Upper lobe of right lung (tissue), 1 donor: ENCODE data around the gene NEK10. TPM values are rescaled to one million over a fixed set of nuclear protein-coding genes. Genes with fewer than 3 reads are reported as not detected.

Experiments
- ATAC-seq: fragments of 200-7000 bp; cut with Tn5 transposase; one replicate; pipeline ENCODE4 v1.9.1; 2020; ENCODE audit warnings: mild to moderate bottlenecking, moderate library complexity
- DNase-seq: peaks from one replicate; pipeline ENCODE4 v3.0.0-alpha.2; 2020
- H3K27ac ChIP-seq: fragments of 200-600 bp; one replicate; pipeline ENCODE4 v1.8.0; 2022
- H3K27me3 ChIP-seq: fragments of 200-600 bp; one replicate; pipeline ENCODE4 v1.8.0; 2022; ENCODE audit warnings: mild to moderate bottlenecking
- H3K36me3 ChIP-seq: fragments of 200-600 bp; one replicate; pipeline ENCODE4 v1.8.0; 2022
- H3K4me1 ChIP-seq: fragments of 200-600 bp; one replicate; pipeline ENCODE4 v1.8.0; 2022
- H3K4me3 ChIP-seq: fragments of 200-600 bp; one replicate; pipeline ENCODE4 v1.8.0; 2022; ENCODE audit warnings: mild to moderate bottlenecking
- H3K9me3 ChIP-seq: fragments of 200-600 bp; one replicate; pipeline ENCODE4 v1.8.0; 2022
- CTCF ChIP-seq: fragments of 200-600 bp; IDR thresholded peaks from one replicate; pipeline ENCODE4 v1.8.0; 2022; ENCODE audit warnings: antibody characterized with exemption
- intact Hi-C: fragments of 100-400 bp; cut with DNase I; formaldehyde crosslinking; loops from one replicate; pipeline ENCODE4 v1.11.0; 2022
- total RNA-seq: library from RNA; stranded (reverse); fragmentation: NEBNext Ultra II Directional; extraction: Animal tissue kit (Norgen Biotek cat#: 25700); gene quantifications from one replicate; pipeline ENCODE4 v1.2.1, GENCODE V29; 2021
- donor health status: DM: no; HTN: yes; CAD: no; lungs with severe emphysema.

NEK10 gene
- total RNA-seq, 1 donor from 2014 or later, result 0.49 TPM

GRCh38 chr3:27127195-27127594 is 242.0 kb downstream of the NEK10 start:
- no peak overlapping the region for H3K27ac ChIP-seq
- H3K36me3 ChIP-seq, result no peaks in the 10 kb centered on the region
- DNase-seq, result no peak
- H3K4me3 ChIP-seq, result no peak overlapping the region
- no peak for ATAC-seq
- intact Hi-C loops, result no loop called here
- no peaks in the 10 kb centered on the region for H3K27me3 ChIP-seq
- no peaks in the 10 kb centered on the region for H3K9me3 ChIP-seq
- no peak for TF ChIP-seq CTCF
- no peaks in the 10 kb centered on the region for H3K4me1 ChIP-seq

DNA sequence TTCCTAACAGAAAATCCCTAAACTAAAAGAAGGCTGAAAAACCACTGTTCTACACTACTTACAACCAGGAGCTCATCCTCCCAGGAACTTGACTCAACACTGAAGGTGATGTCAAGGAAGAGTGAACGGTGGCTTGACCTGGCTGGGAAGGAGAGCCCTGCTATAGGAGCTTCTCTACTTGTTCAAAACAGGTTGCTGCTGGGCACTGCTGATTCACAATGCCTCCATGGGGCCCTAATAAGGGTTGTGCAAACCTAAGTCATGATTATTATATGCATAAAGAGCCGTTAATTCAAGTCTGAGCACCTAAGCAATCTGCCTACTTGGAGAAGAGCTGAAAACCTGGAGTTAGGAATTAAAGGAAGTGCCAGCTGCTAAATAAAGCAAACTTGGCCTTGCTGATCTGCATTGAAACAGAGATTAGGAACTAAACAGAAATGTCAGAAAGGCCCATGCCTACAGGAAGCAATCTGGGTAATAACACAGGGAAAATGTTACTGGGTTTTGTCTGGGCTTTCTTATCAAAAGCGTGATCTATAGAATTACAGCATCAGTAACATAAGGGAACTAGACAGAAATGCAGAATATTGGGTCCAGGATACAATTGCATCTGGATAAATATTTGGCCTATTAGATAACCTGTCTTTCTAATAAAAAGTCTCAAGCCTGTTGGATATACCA is 243.2 kb downstream of the NEK10 start:
- intact Hi-C loops, result no loop called here
- H3K9me3 ChIP-seq, result no peaks in the 10 kb centered on the region

GRCh38 chr3:27119639-27120038 is 249.5 kb downstream of the NEK10 start:
- H3K27me3 ChIP-seq, result no peaks in the 10 kb centered on the region
- H3K9me3 ChIP-seq, result no peaks in the 10 kb centered on the region
- no peak for ATAC-seq
- H3K4me3 ChIP-seq, result no peak overlapping the region
- no peaks in the 10 kb centered on the region for H3K36me3 ChIP-seq
- H3K4me1 ChIP-seq, result no peaks in the 10 kb centered on the region
- H3K27ac ChIP-seq, result no peak overlapping the region
- no peak for TF ChIP-seq CTCF
- no peak for DNase-seq
- intact Hi-C loops, result no loop called here

More for the DNA sequence above, 243.2 kb downstream of the NEK10 start:
- H3K4me1 ChIP-seq, result no peaks in the 10 kb centered on the region
- H3K4me3 ChIP-seq, result no peak overlapping the region
- DNase-seq (no peak), ATAC-seq (no peak)
- H3K36me3 ChIP-seq, result no peaks in the 10 kb centered on the region
- no peak overlapping the region for H3K27ac ChIP-seq
- no peaks in the 10 kb centered on the region for H3K27me3 ChIP-seq
- TF ChIP-seq CTCF, result no peak

- H3K4me1 ChIP-seq, result no peaks in the 10 kb centered on the region
- H3K36me3 ChIP-seq, result no peaks in the 10 kb centered on the region
- DNase-seq (no peak), ATAC-seq (no peak)
- H3K4me3 ChIP-seq, result no peak overlapping the region
- H3K27me3 ChIP-seq, result no peaks in the 10 kb centered on the region
- no peaks in the 10 kb centered on the region for H3K9me3 ChIP-seq
- no peak for TF ChIP-seq CTCF
- H3K27ac ChIP-seq, result no peak overlapping the region
- intact Hi-C loops, result no loop called here
Observed at GRCh38 chr3:27115352-27115751, 253.8 kb downstream of the NEK10 start.

DNA sequence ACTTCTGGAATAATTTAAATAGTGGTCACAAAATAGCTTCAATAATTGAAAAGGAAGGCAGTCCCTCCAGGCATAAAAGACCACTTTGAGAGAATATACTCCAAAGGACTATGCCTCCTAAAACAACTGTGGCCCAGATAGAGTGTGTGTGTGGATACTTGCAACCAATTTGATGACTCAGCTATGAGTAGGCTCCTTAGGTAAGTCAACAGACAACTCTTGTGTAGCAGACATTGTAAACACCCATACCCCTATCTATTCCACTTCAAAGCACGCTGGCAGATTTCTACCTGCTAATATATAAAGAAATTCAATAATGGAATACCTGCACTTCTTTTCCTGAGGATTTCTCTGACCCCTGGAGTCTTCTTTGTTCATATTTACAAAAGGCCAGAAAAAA is 254.5 kb downstream of the NEK10 start:
- DNase-seq (no peak), ATAC-seq (no peak)
- Histone ChIP-seq H3K27ac (no peak overlapping the region), H3K36me3 (no peaks in the 10 kb centered on the region), H3K9me3 (no peaks in the 10 kb centered on the region), H3K27me3 (no peaks in the 10 kb centered on the region), H3K4me3 (no peak overlapping the region), H3K4me1 (no peaks in the 10 kb centered on the region)
- no peak for TF ChIP-seq CTCF
- intact Hi-C loops, result no loop called here

GRCh38 chr3:27114129-27114528 is 255.1 kb downstream of the NEK10 start:
- ATAC-seq, result no peak
- intact Hi-C loops, result no loop called here
- H3K9me3 ChIP-seq, result no peaks in the 10 kb centered on the region

More at GRCh38 chr3:27114129-27114528, 255.1 kb downstream of the NEK10 start:
- Histone ChIP-seq H3K27ac (no peak overlapping the region), H3K27me3 (no peaks in the 10 kb centered on the region), H3K36me3 (no peaks in the 10 kb centered on the region), H3K4me3 (no peak overlapping the region), H3K4me1 (no peaks in the 10 kb centered on the region)
- no peak for TF ChIP-seq CTCF
- no peak for DNase-seq
